ENCODE data around the gene PCCA.

Gene PCCA

DNA sequence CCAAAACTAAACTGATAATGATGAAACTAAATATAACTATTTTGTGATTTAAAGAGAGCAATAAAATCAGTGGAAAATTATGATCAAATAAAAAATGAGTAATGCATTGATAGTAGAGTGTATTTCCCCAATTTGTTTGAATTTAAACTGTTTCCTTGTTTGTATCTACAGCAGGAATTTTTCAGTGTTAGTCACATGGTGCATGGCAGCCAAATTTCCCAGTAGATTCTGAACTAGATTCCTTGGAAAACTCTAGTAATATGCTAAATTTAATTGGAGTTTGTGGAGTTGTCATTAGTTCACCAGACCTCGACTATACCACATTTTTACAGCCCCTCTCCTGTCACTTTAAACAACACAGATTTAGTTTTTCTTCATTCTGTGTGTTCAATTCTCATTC, 156.2 kb downstream of the PCCA start:
- no peak for DNase-seq (ENCODE audit: low read depth)
- no peak for TF ChIP-seq CTCF (IDR thresholded peaks at IDR 0.05; ENCODE audit: low read length, missing control alignments)
- H3K4me3 ChIP-seq (replicated peaks; ENCODE audit: low read depth, low read length) = no peak overlapping the region

- no peak for TF ChIP-seq CTCF (IDR thresholded peaks at IDR 0.05; ENCODE audit: low read length, missing control alignments)
Measured at GRCh38 chr13:100247937-100248336, 159.0 kb downstream of the PCCA start.

GRCh38 chr13:100254002-100254401, 165.1 kb downstream of the PCCA start:
- no peak for TF ChIP-seq CTCF (IDR thresholded peaks at IDR 0.05; ENCODE audit: low read length, missing control alignments)
- peak; percentile 29 for DNase-seq (ENCODE audit: low read depth)
- H3K4me3 ChIP-seq (replicated peaks; ENCODE audit: low read depth, low read length) = no peak overlapping the region

More at GRCh38 chr13:100247937-100248336, 159.0 kb downstream of the PCCA start:
- no peak overlapping the region for H3K4me3 ChIP-seq (replicated peaks; ENCODE audit: low read depth, low read length)
- DNase-seq (ENCODE audit: low read depth) = no peak

DNA sequence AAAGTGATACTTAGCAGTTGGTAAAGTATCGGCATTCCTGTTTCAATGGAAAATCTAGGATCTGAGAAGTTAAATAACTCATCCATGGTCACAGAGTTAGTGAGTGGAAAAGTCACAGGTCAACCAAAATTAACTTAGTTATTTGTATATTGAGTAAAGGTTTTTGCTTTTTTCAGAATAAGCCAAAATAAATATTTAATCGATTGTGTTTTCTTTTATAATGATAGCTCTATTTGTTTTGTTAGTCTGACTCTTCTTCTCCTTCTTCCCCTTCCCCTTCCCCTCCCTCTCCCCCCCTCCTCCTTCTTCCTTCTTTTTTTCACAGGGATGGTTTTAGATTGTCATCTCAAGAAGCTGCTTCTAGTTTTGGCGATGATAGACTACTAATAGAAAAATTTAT, 173.5 kb downstream of the PCCA start:
- H3K4me3 ChIP-seq (replicated peaks; ENCODE audit: low read depth, low read length) = no peak overlapping the region
- DNase-seq (ENCODE audit: low read depth) = no peak
- TF ChIP-seq CTCF (IDR thresholded peaks at IDR 0.05; ENCODE audit: low read length, missing control alignments) = no peak

GRCh38 chr13:100266026-100266425, 177.1 kb downstream of the PCCA start:
- H3K4me3 ChIP-seq (replicated peaks; ENCODE audit: low read depth, low read length) = no peak overlapping the region
- no peak for TF ChIP-seq CTCF (IDR thresholded peaks at IDR 0.05; ENCODE audit: low read length, missing control alignments)
- no peak for DNase-seq (ENCODE audit: low read depth)

- no peak for TF ChIP-seq CTCF (IDR thresholded peaks at IDR 0.05; ENCODE audit: low read length, missing control alignments)
- no peak overlapping the region for H3K4me3 ChIP-seq (replicated peaks; ENCODE audit: low read depth, low read length)
- peak; percentile 94 for DNase-seq (ENCODE audit: low read depth)
Measured at GRCh38 chr13:100269837-100270236, 180.9 kb downstream of the PCCA start.

DNA sequence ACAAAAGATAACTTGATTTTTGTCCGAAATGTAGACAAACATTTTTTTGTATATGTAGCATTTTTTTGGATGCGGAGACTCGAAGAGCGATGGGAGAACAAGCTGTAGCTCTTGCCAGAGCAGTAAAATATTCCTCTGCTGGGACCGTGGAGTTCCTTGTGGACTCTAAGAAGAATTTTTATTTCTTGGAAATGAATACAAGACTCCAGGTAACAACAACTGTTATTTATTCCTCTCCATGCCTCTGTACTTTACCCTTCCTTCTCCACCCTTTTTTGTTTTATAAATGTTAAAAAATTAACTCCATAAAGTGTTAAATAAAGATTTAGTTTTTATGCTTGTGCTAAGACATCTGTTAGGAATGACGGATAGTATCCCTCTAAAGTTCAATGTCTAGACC, 184.2 kb downstream of the PCCA start:
- TF ChIP-seq CTCF (IDR thresholded peaks at IDR 0.05; ENCODE audit: low read length, missing control alignments) = no peak
- no peak overlapping the region for H3K4me3 ChIP-seq (replicated peaks; ENCODE audit: low read depth, low read length)
- DNase-seq (ENCODE audit: low read depth) = no peak

Measured in fibroblast of pulmonary artery (primary cell).